ENCODE results near the gene TMOD1.
"Not testable (repeated sequence)": the region's sequence is repeated elsewhere in the genome, so short reads cannot be mapped to it uniquely, and the experiment has no call there.

TMOD1 gene

DNA sequence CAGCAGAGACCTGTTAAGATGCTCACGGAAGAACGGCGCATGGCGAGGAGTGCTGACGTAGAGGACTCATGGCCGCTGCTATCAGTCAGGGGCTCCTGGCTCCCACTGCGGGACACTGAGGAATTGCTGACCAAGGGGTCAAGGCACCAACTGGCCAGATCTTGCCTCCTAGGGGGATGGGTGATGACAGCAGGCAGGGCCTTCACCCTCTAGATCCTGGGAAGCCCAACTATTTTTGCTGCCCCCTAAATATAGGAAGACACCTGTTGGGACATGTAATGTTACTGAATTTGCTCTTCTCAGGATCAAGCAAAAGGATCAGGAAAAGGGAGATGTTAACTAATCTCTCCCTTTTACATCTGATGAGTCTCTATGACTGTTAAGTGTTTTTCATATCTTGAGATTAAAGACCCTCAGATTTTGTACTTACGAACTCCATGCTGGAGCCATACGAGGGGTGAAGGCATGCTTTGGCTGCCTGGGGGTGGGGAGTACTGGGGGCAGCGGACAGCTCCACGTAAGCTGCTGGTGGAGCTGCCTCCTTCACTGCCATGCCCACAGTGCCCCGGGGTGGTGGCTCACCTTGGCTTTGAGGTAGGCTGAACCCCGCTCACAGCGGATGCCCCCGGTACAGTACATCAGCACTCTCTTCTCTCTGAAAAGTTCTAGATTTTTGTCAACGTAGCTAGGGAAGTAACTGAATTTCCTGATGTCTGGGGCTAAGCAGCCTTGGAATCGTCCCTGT lies 103.6 kb downstream of the TMOD1 start:
- H3K27me3 ChIP-seq (replicated peaks; ENCODE audit: control insufficient read depth, insufficient read depth, low read length): no peaks in the 10 kb centered on the region
- peaks cover 21% of the 10 kb centered on the region for H3K36me3 ChIP-seq (ENCODE audit: control insufficient read depth, insufficient read depth, low read length)
- DNase-seq (ENCODE audit: extremely low read depth, insufficient read length): no peak
- TF ChIP-seq, protein P1, sequence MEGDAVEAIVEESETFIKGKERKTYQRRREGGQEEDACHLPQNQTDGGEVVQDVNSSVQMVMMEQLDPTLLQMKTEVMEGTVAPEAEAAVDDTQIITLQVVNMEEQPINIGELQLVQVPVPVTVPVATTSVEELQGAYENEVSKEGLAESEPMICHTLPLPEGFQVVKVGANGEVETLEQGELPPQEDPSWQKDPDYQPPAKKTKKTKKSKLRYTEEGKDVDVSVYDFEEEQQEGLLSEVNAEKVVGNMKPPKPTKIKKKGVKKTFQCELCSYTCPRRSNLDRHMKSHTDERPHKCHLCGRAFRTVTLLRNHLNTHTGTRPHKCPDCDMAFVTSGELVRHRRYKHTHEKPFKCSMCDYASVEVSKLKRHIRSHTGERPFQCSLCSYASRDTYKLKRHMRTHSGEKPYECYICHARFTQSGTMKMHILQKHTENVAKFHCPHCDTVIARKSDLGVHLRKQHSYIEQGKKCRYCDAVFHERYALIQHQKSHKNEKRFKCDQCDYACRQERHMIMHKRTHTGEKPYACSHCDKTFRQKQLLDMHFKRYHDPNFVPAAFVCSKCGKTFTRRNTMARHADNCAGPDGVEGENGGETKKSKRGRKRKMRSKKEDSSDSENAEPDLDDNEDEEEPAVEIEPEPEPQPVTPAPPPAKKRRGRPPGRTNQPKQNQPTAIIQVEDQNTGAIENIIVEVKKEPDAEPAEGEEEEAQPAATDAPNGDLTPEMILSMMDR (IDR thresholded peaks at IDR 0.05; ENCODE audit: insufficient read depth, low read length, poor library complexity, severe bottlenecking): no peak
- H3K4me3 ChIP-seq (replicated peaks; ENCODE audit: low read depth, low read length): no peak overlapping the region

DNA sequence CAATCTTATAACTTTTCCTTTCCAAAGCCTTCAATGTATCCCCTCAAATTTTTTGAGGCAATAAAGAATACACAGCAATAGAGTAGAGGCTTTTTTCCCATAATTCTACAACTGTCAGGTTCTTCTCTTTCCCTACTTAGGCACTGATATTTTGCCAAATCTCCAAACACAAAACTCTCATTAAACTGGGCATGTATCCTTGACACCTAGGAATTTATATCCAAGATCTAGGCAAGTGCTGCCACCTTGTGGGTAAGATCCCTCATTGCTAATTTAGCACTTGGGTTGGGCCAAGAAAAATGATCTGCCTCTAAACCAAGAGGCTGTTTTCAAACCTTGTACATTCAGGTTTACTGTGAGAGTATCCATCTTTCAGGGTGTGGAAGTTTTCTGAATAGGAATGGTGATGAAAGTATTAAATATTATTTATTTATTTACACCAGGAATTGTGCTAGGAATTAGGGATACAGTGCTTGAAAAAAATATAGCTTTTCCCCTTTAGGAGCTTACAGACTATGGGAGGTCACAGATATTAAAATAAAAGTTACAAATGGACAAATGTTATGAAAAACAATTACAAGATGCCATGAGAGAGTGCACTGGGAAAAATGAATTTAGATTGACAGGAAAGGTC lies 114.1 kb downstream of the TMOD1 start:
- TF ChIP-seq, protein P1 (IDR thresholded peaks at IDR 0.05; ENCODE audit: insufficient read depth, low read length, poor library complexity, severe bottlenecking): peak; percentile 72
- Histone ChIP-seq H3K36me3 (ENCODE audit: control insufficient read depth, insufficient read depth, low read length) (peaks cover under 1% of the 10 kb centered on the region), H3K4me3 (replicated peaks; ENCODE audit: low read depth, low read length) (no peak overlapping the region), H3K27me3 (replicated peaks; ENCODE audit: control insufficient read depth, insufficient read depth, low read length) (no peaks in the 10 kb centered on the region)
- no peak for DNase-seq (ENCODE audit: extremely low read depth, insufficient read length)

DNA sequence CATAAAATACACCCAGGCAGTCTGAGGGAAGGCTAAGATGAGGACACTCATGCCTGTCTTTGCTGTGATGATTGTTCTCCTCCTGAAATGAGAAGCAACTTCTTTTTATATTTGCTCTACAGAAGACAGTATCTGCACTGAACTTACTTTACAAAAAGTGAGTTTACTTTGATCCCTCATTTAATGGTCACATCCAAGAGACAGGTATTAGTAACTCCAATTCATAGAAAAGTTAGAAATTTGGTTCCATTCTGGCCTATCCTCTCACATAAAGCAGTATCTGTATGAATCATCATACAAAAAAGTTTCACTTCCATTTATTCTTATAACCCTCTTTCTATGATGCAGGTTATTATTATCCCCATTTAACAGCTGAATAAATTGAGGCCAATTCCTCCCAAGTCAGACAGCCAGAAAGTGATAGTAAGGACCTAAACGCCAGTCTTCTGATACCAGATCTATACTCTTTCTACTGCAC lies 116.5 kb downstream of the TMOD1 start:
- Histone ChIP-seq H3K4me3 (replicated peaks; ENCODE audit: low read depth, low read length) (no peak overlapping the region), H3K36me3 (ENCODE audit: control insufficient read depth, insufficient read depth, low read length) (no peaks in the 10 kb centered on the region; the same call in 1 of the 2 replicates), H3K27me3 (replicated peaks; ENCODE audit: control insufficient read depth, insufficient read depth, low read length) (no peaks in the 10 kb centered on the region)
- DNase-seq (ENCODE audit: extremely low read depth, insufficient read length): peak; percentile 36
- TF ChIP-seq, protein P1 (IDR thresholded peaks at IDR 0.05; ENCODE audit: insufficient read depth, low read length, poor library complexity, severe bottlenecking): no peak

DNA sequence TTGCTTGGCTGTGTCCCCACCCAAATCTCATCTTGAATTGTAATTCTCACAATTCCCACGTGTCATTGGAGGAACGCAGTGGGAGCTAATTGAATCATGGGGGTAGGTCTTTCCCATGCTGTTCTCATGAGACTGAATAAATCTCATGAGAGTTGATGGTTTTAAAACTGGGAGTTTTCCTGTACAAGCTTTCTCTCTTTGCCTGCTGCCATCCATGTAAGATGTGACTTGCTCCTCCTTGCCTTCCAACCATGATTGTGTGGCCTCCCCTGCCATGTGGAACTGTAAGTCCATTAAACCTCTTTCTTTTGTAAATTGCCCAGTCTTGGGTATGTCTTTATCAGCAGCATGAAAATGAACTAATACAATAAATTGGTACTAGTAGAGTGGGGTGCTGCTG lies 118.6 kb downstream of the TMOD1 start:
- not testable (repeated sequence) for H3K4me3 ChIP-seq (replicated peaks; ENCODE audit: low read depth, low read length); H3K36me3 ChIP-seq (ENCODE audit: control insufficient read depth, insufficient read depth, low read length)

DNA sequence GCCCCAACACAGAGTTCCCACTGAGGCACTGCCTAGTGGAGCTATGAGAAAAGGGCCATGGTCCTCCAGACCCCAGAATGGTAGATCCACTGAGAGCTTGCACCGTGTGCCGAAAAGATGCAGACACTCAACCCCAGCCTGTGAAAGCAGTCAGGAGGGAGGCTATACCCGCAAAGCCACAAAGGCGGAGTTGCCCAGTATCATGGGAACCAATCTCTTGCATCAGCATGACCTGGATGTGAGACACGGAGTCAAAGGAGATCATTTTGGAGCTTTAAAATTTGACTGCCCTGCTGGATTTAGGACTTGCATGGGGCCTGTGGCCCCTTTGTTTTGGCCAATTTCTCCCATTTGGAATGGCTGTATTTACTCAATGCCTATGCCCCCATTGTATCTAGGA lies 121.0 kb downstream of the TMOD1 start:
- not testable (repeated sequence) for H3K27me3 ChIP-seq (replicated peaks; ENCODE audit: control insufficient read depth, insufficient read depth, low read length); H3K36me3 ChIP-seq (ENCODE audit: control insufficient read depth, insufficient read depth, low read length); H3K4me3 ChIP-seq (replicated peaks; ENCODE audit: low read depth, low read length); DNase-seq (ENCODE audit: extremely low read depth, insufficient read length)

More for the DNA sequence above, 118.6 kb downstream of the TMOD1 start:
- not testable (repeated sequence) for H3K27me3 ChIP-seq (replicated peaks; ENCODE audit: control insufficient read depth, insufficient read depth, low read length); DNase-seq (ENCODE audit: extremely low read depth, insufficient read length)

DNA sequence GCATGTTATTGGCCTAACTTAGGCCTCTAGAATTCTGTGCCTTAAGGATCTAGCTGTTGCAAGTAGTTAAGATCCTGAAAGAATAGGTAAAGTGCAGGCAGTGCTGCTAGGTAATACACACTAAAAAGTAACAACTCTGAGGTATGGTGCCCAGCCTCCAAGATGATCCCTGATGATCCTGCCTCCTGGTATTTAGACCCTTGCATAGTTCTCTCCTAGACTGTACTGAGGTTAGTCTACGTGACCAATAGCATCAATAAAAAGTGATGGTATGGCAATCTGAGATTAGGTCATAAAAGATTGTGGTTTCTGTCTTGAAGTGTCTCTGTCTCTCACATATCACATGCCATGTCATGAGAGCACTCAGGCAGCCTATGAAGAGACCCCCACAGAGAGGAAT lies 122.5 kb downstream of the TMOD1 start:
- Histone ChIP-seq H3K36me3 (ENCODE audit: control insufficient read depth, insufficient read depth, low read length) (peaks cover 4% of the 10 kb centered on the region), H3K4me3 (replicated peaks; ENCODE audit: low read depth, low read length) (no peak overlapping the region), H3K27me3 (replicated peaks; ENCODE audit: control insufficient read depth, insufficient read depth, low read length) (no peaks in the 10 kb centered on the region)
- no peak for DNase-seq (ENCODE audit: extremely low read depth, insufficient read length)
- TF ChIP-seq, protein P1 (IDR thresholded peaks at IDR 0.05; ENCODE audit: insufficient read depth, low read length, poor library complexity, severe bottlenecking): no peak

All from GM06990 (cell line).